MG63 (cell line): ENCODE data around the gene CDKN2B-AS1. TPM values are rescaled to one million over a fixed set of nuclear protein-coding genes. Genes with fewer than 3 reads are reported as not detected.

ENCODE experiments used
- DNase-seq: peaks from one replicate; pipeline ENCODE4 v3.0.0-alpha.2; 2020
- H3K27me3 ChIP-seq: fragments of 250-450 bp; sonication (Bioruptor Pico); 2 replicates; pipeline ENCODE4 v1.5.1; 2020; ENCODE audit warnings: mild to moderate bottlenecking, moderate library complexity
- H3K36me3 ChIP-seq: fragments of 250-450 bp; sonication (Bioruptor Pico); 2 replicates; pipeline ENCODE4 v1.5.1; 2020; ENCODE audit warnings: mild to moderate bottlenecking, moderate library complexity
- H3K4me3 ChIP-seq: fragments of 250-450 bp; sonication (Bioruptor Pico); 2 replicates; pipeline ENCODE4 v1.5.1; 2020; ENCODE audit warnings: mild to moderate bottlenecking, moderate library complexity
- H3K9me3 ChIP-seq: fragments of 250-450 bp; sonication (Bioruptor Pico); 2 replicates; pipeline ENCODE4 v1.5.1; 2020; ENCODE audit warnings: mild to moderate bottlenecking, moderate library complexity
- total RNA-seq: library from RNA; depleted of rRNA; stranded (reverse); fragments of >200 nt; shearing (Covaris generic); gene quantifications from 2 replicates; pipeline ENCODE4 v1.2.3, GENCODE V29; 2014; ENCODE audit warnings: low replicate concordance

The CDKN2B-AS1 gene
- total RNA-seq, 1 experiment from 2014 or later = not detected

DNA sequence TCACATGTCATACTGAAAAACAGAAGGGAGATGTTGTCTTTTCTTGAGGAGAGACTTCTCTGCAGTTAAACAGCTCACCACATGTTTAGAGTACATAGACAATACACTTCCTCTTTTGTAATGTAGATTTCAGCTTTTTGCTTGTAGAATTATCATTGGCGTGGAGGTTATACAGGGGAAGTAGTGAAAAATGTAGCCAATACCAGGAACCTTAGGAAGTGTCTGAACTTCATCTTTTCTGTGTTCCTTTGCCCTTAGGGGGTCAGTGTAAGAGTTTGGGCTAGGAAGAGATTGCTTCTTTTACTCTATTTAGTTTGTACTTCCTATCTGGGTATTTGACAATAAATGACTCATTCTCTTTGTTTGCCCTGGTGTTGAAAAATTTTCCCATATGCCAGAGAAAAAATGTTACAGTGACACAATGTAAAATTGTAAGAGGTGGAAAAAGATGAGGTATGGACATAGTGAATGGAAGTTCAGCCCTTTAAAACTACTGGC is 35.6 kb downstream of the CDKN2B-AS1 start:
- Histone ChIP-seq H3K27me3 (no peaks in the 10 kb centered on the region), H3K36me3 (no peaks in the 10 kb centered on the region), H3K9me3 (no peaks in the 10 kb centered on the region), H3K4me3 (no peak overlapping the region)
- no peak for DNase-seq

GRCh38 chr9:22031655-22032411 is 37.2 kb downstream of the CDKN2B-AS1 start:
- no peaks in the 10 kb centered on the region for H3K9me3 ChIP-seq
- H3K27me3 ChIP-seq = no peaks in the 10 kb centered on the region
- H3K4me3 ChIP-seq = no peak overlapping the region
- DNase-seq = no peak
- H3K36me3 ChIP-seq = no peaks in the 10 kb centered on the region

DNA sequence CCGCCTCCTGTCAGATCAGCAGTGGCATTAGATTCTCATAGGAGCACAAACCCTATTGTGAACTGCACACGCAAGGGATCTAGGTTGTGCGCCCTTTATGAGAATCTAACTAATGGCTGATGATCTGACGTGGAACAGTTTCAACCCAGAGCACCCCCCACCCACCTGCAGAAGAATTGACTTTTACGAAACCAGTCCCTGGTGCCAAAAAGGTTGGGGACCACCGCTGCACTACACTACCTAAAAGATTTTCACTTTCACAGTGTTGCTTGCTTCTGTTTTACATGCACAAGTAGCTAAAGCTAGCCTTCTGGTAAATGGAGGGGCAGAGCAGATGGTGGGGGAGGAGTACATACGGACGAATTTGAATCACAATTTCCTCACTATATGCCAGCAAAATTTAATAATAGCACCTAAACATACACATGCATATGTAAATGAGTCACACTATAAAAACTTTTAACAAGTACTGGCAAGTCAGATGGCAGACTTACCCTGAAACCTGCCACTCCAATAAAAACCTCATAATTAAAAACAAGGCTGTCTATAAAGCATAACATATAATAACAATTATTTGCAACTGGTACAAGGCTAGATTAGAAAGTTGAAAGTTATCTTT is 38.5 kb downstream of the CDKN2B-AS1 start:
- no peak for DNase-seq
- no peaks in the 10 kb centered on the region for H3K9me3 ChIP-seq
- H3K36me3 ChIP-seq = no peaks in the 10 kb centered on the region
- H3K27me3 ChIP-seq = no peaks in the 10 kb centered on the region
- H3K4me3 ChIP-seq = no peak overlapping the region

DNA sequence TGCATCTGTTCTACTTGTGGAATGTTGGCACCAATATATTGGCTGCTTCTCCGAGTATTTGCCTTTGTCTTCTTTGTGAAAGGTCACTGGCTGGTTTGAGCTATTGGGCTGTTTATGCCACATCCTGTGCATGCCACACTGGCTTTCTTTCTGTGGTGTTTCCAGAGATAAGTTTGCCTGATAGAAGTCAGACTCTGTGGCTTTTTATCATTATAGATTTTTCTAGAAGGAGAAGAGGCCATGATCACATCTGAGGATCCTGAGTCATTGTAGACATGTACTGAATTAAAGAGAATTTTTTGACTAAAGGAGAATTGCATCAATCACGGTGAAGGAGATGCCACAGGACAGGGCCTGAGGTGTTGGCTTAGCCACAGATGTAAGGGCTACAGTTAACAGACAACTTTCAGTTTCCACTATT is 41.0 kb downstream of the CDKN2B-AS1 start:
- no peak for DNase-seq
- no peaks in the 10 kb centered on the region for H3K27me3 ChIP-seq
- H3K9me3 ChIP-seq = no peaks in the 10 kb centered on the region
- no peaks in the 10 kb centered on the region for H3K36me3 ChIP-seq
- H3K4me3 ChIP-seq = no peak overlapping the region

- no peak overlapping the region for H3K4me3 ChIP-seq
- no peaks in the 10 kb centered on the region for H3K27me3 ChIP-seq
- no peak for DNase-seq
- no peaks in the 10 kb centered on the region for H3K36me3 ChIP-seq
- H3K9me3 ChIP-seq = no peaks in the 10 kb centered on the region
These were observed 42.5 kb downstream of the CDKN2B-AS1 start for GRCh38 chr9:22036866-22037626.

DNA sequence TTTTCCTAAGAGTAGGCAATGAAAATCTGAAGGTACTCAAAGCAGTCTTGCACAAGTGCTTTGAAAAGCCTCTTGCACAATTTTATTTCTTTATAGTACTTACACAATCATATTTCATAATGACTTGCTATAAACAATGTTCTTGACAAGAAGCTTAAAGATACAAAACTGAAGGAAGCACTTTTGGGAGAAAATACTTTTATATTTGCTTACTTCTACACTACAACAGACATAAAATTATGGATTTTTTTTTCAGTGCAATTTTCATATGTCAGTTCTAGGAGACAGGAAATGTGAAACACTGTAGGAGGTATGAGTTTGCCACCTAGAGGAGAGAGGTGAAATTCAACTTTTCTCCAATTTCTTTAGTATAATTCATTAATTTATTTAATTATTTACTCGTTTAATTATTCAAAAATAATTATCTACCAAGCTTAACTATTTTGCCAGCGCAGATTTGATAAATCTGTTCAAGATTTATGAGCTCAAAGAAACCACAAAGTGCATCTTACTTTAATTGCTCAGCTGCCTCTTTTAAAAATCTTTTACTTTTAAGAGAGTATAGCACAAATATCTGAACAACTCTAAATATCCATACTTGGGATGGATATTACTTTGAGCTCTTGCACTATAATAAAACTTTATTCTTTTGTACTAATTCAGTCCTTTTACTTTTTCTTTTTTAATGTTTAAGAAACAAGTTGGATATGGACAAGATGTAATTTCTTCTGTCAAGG is 43.5 kb downstream of the CDKN2B-AS1 start:
- H3K27me3 ChIP-seq = no peaks in the 10 kb centered on the region
- no peaks in the 10 kb centered on the region for H3K9me3 ChIP-seq
- H3K4me3 ChIP-seq = no peak overlapping the region
- H3K36me3 ChIP-seq = no peaks in the 10 kb centered on the region
- DNase-seq = no peak

- Histone ChIP-seq H3K9me3 (no peaks in the 10 kb centered on the region), H3K4me3 (no peak overlapping the region), H3K36me3 (no peaks in the 10 kb centered on the region), H3K27me3 (no peaks in the 10 kb centered on the region)
- DNase-seq = no peak
These were observed 44.7 kb downstream of the CDKN2B-AS1 start for GRCh38 chr9:22039258-22039657.

- no peaks in the 10 kb centered on the region for H3K36me3 ChIP-seq
- H3K9me3 ChIP-seq = no peaks in the 10 kb centered on the region
- H3K4me3 ChIP-seq = no peak overlapping the region
- H3K27me3 ChIP-seq = no peaks in the 10 kb centered on the region
- no peak for DNase-seq
These were observed 46.2 kb downstream of the CDKN2B-AS1 start for GRCh38 chr9:22040760-22041159.

DNA sequence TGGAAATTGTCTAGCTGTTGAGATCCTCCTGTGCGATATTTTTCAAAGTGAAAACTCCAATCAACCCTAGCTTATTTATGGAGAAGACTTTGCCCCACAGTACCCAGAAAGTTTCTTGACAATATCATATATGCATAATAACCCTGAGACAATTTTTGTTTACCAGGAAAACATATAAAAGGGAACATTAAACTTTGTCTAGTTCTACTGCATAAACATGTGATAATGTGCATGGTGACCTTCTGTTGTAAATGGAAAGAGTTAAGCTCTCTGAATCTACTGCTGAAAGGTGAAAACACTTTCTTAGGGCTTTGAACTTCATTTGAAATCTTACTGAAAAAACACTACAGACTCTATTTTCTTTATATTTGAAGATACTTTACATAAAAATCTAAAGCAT is 46.8 kb downstream of the CDKN2B-AS1 start:
- H3K27me3 ChIP-seq = no peaks in the 10 kb centered on the region
- H3K36me3 ChIP-seq = no peaks in the 10 kb centered on the region
- no peak overlapping the region for H3K4me3 ChIP-seq
- DNase-seq = no peak
- H3K9me3 ChIP-seq = no peaks in the 10 kb centered on the region

GRCh38 chr9:22041775-22042174 is 47.2 kb downstream of the CDKN2B-AS1 start:
- DNase-seq = no peak
- H3K4me3 ChIP-seq = no peak overlapping the region
- no peaks in the 10 kb centered on the region for H3K36me3 ChIP-seq
- H3K27me3 ChIP-seq = no peaks in the 10 kb centered on the region
- H3K9me3 ChIP-seq = no peaks in the 10 kb centered on the region

GRCh38 chr9:22043928-22044327 is 49.3 kb downstream of the CDKN2B-AS1 start:
- DNase-seq = no peak
- no peaks in the 10 kb centered on the region for H3K36me3 ChIP-seq
- no peaks in the 10 kb centered on the region for H3K9me3 ChIP-seq
- no peak overlapping the region for H3K4me3 ChIP-seq
- H3K27me3 ChIP-seq = no peaks in the 10 kb centered on the region

DNA sequence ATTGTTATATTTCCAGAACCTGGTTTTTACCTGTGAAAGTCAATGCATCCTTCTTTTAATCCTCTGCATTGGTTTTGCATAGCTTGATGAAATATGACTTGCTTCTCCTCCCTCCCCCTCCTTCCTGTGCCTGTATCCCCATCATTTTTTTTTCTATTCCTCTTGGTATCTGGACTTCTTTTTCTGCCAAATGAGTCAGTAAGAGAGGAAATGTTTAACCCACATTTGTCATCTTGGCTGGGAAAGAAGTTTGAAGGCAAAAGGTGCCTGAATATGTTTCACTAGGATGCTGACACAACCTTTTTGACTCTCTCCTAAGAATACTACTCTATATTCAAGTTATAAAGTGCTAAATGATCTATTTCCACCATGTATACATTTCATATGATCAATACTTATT is 50.0 kb downstream of the CDKN2B-AS1 start:
- no peak overlapping the region for H3K4me3 ChIP-seq
- no peak for DNase-seq
- no peaks in the 10 kb centered on the region for H3K9me3 ChIP-seq
- H3K27me3 ChIP-seq = no peaks in the 10 kb centered on the region
- H3K36me3 ChIP-seq = no peaks in the 10 kb centered on the region

DNA sequence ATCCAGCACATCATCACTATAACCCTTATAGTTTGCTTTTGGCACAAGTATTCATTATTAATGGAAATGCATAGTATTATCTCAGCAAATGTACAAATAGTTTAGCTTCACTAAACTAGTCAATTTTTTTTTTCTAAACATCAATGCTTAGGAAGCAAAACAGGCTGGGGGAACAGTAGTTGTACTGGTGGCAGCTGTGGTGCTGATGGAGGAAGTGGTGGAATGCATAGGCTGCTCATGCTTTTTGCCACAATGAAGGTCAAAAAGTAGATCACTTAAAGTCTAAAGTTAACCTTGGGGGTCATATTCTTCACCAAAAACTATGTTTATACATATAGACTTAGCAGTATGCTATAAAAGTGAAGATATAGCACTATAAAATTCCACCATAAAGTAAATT is 50.8 kb downstream of the CDKN2B-AS1 start:
- no peaks in the 10 kb centered on the region for H3K36me3 ChIP-seq
- no peaks in the 10 kb centered on the region for H3K9me3 ChIP-seq
- no peaks in the 10 kb centered on the region for H3K27me3 ChIP-seq
- no peak overlapping the region for H3K4me3 ChIP-seq
- no peak for DNase-seq

DNA sequence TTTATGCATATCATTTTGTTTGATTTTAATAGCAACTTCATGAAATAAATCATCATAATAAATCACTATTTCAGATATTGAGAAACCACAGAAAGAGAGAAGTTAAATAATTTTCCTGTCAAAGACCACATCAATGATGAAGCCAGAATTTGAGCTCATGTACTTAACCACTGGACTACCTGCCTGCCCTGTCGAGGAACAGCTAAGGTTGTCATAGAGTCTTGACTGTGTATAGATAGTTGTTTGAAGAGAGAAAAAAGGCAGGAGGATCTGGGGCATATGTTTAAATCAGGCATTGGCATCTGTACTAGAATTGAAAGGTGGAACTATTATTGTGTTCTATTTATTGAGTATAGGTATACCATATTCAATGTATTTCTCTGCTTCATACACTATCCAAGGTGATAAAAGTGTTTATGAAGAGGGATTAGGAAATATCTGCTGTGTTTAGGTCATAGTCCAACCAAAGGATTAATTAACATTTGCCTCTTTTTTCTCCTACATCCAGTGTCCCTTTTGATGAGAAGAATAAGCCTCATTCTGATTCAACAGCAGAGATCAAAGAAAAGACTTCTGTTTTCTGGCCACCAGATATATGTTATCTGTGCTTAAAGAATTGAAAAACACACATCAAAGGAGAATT is 51.8 kb downstream of the CDKN2B-AS1 start:
- no peaks in the 10 kb centered on the region for H3K36me3 ChIP-seq
- no peak overlapping the region for H3K4me3 ChIP-seq
- H3K9me3 ChIP-seq = no peaks in the 10 kb centered on the region
- DNase-seq = no peak
- no peaks in the 10 kb centered on the region for H3K27me3 ChIP-seq

DNA sequence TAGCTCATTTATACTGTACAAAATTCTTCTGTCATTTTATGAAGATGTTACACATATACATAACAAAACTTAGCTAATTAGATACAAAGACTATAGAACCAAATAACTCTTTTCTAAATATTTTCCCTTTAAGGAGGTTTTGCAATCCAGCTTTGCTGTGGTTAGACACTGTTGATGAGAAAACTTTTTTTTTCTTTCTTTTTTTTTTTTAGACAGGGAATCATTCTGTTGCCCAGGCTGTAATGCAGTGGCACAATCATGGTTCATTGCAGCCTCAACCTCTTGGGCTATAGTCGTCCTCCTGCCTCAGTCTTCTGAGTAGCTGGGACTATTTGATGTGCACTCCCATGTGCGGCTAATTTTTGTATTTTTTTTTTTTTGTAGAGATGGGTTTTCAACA is 53.0 kb downstream of the CDKN2B-AS1 start:
- Histone ChIP-seq H3K4me3 (no peak overlapping the region), H3K9me3 (no peaks in the 10 kb centered on the region), H3K27me3 (no peaks in the 10 kb centered on the region), H3K36me3 (no peaks in the 10 kb centered on the region)
- DNase-seq = no peak

GRCh38 chr9:22049411-22049810 is 54.8 kb downstream of the CDKN2B-AS1 start:
- Histone ChIP-seq H3K27me3 (no peaks in the 10 kb centered on the region), H3K9me3 (no peaks in the 10 kb centered on the region), H3K4me3 (no peak overlapping the region), H3K36me3 (no peaks in the 10 kb centered on the region)
- no peak for DNase-seq
